HG02884 (cell line): ENCODE data around the gene SLC39A3.

ENCODE experiments used
- ATAC-seq: cut with Tn5 transposase; IDR thresholded peaks from one replicate; pipeline ENCODE4 v1.9.1; 2021; ENCODE audit warnings: mild to moderate bottlenecking, moderate library complexity; ENCODE audit not compliant: unreplicated experiment

SLC39A3 gene

DNA sequence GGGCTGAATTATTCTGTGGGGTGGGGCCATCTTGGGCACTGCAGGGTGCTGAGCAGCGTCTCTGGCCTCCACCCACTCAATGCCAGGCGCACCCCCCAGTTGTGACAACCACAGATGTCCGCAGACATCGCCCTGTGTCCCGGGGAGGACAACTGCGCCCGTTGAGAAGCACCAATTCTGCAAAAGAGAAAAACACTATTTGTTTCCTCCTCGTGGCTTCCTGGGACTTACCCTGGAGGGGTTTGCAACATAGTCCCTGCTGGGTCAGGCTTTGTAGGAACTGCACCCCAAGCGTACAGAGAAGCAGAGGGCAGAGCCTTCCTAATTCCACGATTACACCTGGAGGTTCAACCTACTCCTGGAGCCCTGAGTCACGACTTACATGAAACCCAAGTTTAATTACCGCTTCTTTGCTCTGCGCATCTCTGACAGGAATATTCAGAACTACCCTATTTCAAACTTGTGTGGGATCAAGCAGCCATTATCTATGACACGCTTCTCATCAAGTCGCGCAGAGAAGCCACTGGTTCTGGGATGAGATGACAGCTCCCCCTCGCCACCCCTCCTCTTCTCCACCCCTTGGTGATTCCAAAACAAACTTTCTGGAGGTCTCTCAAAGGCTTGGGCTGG lies 11.1 kb upstream of the SLC39A3 start:
- no peak for ATAC-seq

DNA sequence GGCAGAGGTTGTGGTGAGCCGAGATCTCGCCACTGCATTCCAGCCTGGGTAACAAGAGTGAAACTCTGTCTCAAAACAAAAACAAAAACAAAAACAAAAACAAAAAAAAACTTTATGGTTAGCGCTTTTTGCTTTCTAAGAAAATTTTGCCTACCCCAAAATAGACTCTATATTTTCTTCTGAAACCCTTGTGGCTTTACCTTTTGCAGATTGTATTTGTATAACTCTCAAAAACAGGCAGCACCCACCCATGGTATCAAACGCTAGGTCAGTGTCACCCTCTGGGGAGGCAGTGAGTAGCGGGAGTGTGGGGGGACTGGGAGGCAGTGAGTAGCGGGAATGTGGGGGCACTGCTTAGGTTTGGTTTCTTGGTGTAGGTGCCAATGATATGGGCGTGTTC lies 7.5 kb upstream of the SLC39A3 start:
- ATAC-seq = no peak

DNA sequence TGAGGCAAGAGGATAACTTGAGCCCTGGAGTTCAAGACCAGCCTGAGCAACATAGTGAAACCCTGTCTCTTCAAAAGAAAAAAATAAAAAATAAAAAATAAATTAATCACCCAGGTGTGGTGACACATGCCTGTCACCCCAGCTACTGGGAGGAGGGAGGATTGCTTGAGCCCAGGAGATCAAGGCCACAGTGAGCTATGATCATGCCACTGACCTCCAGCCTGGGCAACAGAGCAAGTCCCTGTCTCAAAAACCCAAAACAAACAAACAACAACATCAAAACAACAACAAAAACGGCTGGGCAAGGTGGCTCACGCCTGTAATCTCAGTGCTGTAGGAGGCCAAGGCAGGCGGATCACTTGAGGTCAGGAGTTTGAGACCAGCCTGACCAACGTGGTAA lies 4.3 kb upstream of the SLC39A3 start:
- no peak for ATAC-seq

DNA sequence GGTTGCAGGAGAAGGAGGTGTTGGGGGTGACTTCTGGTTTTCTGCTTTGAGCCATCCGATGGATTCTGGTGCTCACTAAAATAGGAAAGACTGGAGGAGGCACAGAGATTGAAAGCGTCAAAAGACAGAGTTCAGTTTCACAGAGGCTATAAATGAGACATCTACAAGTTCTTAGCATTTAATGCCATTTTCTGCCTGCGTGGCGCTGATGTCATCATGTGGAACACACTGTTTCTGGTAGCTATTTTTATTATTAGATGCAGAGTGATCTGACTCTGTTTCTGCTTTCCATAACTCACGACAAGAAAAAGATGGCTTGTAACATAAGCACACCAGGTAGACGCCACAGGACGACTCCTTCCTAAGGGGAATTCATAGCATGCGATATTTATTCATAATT lies 3.3 kb upstream of the SLC39A3 start:
- no peak for ATAC-seq

DNA sequence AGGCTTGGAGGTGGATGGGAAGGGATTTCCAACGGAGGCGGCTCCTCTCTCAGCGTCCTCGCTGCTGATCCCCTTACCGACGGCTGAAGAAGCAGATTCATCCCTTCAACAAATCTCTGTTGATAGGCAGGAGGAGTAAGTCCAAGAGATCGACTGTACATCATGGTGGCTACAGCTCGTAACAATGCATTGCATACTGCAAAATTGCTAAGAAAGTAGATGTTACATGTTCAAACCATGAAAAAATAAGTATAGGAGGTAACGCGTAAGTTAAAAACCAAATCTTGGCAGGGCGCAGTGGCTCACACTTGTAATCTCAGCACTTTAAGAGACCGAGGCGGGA lies 468 bp upstream of the SLC39A3 start:
- ATAC-seq = no peak

DNA sequence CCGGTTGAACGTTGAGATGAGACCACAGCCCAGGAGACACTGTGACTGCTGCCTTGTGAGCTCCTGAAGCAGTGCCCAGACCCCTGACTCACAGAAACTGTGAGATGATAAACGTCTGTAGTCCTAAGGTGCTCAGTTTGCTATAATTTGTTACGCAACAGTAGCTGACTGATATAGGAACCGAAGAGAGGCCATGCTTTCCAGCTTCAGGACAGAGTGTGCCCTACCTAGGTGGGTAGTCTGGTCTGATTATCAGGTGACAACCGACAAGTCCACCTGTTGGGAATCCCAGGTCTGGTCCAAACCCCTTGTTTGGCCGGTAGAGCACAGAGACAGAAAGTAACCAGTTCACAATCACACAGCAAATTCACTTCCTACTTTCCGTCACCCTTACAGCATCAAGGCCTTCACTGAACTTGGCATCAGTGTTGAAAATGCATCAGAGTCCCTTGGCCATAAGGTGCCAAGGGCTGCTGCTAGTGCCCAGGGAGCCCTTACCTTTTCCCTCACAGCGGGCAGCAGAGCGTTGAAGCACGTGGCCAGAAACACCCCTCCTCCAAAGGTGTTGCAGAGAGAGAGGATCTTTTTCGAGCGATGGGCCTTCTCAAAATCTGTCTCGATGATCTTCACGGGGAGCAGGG lies 3.1 kb downstream of the SLC39A3 start:
- no peak for ATAC-seq

DNA sequence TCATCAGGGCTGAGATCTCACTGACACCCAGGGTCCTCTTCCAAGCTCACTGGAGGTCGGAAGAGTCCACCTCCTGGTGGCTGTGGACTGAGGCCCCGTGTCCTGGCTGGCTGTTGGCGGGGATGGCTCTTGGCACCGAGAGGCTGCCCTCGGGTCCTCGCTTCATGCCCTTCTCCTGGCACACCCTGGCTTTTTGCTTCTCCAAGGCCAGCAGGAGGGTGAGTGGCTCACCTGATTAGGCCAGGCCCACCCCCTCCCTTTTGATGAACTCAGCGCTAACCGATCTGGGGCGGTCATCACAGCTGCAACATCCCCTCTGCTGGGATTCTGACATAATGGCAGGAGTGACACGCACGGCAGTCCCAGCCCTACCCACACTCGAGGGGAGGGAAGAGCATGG lies 4.4 kb downstream of the SLC39A3 start:
- ATAC-seq = no peak

DNA sequence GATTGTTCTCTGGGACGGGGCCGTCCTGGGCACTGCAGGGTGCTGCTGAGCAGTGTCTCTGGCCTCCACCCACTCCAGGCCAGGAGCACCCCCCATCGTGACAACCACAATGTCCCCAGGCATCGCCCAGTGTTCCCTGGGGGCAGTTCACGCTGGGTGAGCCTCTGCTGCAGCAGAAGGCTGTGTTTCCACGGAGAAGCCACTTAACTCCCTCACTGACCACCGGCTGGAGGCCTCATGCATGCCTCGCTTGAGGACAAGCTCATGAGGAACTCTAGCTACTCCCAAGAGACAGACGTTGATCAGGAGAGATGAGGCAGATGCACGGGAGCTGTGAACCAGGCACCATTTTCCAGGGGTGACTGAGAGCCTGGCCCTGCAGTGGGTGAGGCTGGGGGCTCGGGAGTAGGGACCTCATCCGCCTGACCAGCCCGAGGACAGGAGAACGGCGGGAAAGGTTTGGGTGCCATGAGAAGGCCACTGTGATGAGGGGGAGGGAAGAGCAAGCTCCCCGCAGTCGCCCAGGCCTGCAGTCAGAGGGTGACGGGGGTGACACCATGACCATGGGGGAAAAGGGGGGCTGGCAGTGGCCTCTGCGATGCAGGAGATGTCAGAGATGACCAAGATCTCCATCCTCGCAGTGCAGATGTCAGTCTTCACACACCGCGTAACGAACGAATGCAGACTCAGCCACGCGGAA lies 5.1 kb downstream of the SLC39A3 start:
- ATAC-seq = no peak

DNA sequence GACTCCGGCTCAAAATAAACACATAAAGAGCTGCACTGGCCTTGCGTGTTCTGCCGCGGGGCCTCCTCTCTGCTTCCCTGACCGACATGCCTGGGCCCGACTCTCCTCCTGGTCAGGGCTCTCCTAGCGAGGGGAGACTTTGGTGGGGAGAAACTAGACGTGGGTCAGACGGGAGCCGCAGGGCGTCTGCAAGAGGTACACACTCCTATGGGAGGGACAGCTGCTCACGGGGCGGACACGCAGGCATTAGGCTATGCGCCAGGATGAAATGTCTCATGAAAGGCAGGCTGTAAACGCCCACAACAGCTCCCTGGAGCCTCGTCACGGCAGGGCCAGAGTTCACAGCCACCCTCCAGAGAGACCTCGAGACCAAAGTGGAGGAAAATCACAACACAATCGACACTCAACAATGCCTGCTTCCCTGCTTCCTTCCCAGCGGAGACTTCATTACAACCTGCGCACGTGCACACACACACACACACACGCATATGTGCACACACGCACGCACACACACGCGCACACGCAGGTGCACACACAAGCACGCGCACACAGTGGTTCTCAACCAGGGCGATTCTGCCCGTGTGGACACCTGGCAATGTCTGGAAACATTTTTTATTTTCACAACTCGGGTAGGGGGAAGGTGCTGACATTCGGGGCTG lies 5.8 kb downstream of the SLC39A3 start:
- ATAC-seq = no peak

DNA sequence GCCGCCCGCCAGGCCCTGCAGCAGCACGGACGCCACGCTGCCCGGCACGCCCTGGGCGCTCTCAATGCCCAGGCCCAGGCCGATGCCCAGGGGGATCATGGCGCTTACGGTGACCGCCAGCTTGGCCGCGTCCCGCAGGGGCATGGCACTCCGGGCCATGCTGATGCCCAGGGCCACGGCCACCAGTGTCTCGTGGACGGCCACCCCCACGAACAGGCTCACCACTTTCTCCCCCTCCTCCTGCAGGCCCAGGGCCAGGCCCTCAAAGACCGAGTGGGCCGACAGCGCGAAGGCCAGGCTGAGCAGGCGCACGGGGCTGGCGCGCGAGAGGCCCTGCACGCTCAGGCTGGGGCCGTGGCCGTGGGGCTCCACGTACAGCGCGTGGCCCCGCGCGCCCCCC lies 6.9 kb downstream of the SLC39A3 start:
- no peak for ATAC-seq

DNA sequence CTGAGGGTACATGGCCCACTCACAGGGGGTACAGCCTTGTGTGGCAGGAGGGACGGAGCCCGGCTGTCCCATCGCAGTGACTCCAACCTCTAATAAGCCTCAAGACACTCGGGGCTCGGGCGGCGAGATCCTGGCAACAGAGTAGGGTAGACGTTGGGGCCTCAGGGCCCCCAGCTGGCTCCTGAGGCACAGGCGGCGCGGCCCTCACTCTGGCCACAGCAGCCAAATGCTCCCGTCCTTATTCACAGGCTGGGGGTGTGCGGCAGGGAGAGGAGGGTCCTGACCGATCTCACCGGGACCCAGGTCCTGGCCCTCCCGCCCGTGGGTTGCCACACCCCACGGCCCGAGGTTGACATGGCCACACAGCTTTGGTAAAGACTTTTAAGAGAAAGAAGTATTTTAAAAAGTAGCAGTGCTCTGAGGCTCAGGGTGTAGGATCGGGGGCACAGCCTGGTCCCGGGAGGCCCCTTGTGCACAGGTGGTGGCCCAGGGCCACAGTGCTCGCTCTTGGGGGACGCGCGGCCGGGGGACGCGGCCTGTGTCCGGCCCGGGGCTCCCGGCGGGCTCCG lies 7.6 kb downstream of the SLC39A3 start:
- no peak for ATAC-seq

DNA sequence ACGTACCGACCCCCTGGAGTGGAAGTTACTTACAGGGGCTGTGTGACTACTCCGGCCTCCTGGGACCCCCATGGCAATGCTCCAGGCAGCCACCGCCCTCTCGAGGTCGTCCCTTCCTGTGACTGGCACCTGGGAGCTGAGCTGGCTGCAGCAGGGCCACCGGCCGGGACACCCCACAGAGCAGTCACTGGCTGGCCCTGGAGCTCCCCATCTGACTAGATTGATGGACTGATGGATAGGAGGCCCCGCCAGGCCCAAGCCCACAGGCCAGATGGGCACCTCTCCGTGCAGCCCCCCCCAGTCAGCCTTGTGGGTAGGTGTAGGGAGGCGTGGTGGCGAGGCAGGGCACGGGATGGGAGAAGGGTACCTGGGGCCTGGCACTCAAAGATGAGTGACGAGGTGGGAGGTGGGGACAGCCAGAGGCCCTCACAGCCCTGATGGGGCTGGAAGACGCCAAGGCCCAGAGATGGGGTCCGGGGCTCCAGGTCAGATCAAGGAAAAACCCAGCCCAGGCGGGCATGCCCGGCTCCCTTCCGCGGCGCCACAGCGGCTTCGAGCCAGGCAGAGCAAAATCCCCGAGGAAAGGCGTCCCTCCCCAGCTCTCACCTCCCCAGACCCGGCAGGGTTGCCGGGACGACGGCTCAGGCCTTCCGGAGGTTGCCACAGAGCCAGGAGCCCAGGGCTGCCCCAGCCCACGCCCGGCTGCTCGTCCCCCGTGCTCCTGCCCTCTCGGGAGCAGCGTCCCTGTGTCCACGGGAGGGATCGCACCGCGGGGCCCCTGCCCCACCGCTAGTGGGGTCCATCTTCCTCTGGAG lies 8.4 kb downstream of the SLC39A3 start:
- ATAC-seq = no peak

DNA sequence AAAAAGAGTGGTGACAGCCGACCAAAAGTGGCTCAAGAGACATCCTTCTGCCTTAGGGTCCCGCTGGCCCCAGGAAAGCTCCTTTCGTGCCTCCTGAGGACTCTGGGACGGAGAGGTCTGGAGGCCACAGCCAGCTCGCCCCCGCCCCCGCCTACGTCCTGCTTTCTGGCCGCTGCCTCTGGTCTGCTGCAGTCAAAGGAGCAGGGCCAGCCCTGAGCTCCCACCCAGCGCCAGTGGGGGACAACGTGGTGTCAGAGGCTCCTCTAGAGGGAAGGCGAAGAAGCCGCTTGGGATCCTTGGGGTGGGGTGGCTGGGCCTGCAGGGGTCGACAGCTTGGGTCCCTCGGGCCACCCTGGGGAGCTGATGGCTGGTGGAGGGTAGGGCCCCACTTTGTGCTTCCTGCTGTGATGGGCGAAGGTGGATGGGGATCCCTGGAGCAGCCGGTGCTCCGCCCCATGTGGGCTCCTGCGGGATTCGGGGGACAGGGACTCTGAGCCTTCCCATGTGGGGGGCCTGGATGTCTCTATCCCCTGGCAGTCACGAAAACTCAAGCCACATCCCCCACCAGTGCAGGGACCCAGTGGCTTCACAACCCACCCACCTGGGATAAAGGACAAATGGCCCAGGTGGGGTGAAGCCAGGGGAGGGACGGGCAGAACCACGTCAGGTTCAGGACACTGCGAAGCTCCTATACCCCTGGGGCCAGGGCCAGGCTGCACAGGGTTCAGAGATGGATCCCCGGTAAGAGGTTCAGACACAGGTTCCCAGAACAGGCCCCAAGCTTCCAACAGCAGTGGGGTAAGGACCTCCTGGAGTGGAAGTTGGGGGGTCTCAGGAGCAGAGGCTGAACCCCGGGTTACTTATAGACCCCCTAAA lies 9.6 kb downstream of the SLC39A3 start:
- no peak for ATAC-seq

DNA sequence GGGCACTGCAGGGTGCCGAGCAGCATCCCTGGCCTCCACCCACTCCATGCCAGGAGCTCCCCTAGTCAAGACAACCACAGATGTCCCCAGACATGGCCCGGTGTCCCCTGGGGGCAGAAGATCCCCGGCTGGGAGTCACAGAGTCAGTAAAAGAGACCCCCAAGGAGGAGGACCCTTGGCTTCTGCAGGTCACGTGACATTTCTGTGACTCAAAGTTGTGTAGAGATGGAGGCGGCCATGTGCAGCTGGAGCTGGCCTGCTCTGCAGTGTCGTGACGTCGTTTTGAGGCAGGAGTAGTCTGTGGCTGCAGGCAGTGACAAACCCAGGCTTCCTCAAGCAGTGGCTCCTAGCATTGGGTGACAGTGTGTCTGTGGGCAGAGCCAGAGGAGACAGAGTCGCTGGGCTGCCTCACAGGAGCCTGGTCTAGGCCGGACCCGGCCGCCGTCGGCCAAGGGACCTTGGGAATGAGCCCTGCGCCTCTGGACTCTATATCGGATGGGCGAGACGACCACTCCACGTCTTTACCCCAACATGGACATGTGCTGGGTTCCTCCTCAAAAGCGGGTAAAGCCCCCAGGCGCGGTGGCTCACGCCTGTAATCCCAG lies 10.9 kb downstream of the SLC39A3 start:
- no peak for ATAC-seq

DNA sequence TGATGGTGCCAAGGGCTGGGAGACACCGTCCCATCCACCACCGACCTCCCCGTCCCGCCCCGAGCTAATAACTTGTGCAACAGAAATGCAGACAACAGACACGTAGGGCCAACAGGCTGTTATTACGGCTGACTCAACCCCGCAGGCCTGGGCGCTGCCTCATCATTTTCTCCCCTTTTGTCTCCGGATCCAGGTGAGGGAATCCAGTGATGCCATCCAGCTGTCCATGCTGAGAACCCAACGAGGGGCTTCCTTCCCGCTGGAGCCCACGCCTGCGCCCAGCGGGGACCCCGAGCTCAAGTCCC lies 12.2 kb downstream of the SLC39A3 start:
- no peak for ATAC-seq

DNA sequence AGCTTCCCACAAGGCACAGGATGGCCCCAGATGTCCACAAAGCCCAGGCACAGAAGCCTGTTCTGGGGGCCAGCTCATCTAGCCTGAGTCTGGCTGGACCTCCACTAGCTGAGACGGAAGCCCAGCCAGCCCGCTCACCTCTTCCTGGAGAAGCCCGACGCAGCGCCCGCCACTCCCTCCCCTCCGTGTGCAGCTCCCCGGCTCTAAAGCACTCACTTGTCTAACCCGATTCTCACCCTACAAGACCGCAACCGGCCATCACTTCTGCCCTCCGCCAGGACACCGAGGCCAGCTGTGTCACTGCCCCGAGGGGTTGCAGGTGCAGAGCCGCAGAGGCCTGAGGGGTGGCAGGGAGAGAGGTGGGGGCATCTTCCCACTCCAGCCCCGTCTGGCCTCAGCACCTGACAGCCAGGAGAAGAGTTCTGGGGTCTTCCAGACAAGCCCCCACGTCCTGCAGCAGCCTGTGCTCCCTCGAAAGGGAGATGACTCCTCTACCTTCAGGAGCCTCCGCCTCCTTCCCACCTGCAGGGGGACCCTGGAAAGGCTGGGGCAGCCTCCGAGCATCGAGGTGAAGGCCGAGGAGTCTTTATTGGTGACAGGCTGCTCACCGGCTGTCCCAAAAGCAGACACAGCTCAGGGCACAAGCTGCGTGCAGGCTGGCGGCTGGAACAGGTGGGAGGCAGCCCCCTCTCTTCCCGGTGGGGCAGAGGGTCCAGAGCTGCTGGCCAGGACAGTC lies 12.7 kb downstream of the SLC39A3 start:
- ATAC-seq = no peak

DNA sequence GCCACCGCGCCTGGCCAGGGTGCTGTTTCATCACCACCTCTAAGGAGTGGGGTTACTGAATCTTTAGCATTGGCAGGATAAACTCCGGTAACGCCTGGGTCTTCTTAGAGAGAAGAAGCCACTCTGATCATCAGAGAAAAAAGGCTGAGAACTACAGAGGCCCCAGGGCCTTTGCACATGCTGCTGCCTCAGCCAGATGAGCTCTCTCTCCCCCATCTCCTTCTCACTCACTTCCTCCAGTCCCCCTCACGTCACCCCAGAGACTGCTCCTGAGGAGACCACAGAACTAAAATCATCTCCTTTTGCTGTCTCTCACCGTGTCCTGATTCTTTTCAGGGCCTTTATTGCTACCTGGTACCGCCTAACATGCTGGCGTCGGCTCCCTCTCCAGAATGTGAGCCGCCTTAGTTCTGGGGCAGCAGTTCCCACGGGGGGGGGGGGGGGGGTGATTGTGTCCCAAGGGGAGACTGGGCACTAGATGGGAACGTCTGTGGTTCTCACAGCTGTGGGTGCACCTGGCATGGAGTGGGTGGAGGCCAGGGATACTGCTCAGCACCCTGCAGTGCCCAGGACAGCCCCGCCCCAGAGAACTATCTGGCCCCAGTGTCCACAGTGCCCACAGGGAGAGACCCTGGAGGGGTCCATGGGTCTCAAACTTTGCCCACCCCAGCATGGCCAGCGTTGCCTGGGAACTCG lies 13.5 kb downstream of the SLC39A3 start:
- ATAC-seq = no peak

DNA sequence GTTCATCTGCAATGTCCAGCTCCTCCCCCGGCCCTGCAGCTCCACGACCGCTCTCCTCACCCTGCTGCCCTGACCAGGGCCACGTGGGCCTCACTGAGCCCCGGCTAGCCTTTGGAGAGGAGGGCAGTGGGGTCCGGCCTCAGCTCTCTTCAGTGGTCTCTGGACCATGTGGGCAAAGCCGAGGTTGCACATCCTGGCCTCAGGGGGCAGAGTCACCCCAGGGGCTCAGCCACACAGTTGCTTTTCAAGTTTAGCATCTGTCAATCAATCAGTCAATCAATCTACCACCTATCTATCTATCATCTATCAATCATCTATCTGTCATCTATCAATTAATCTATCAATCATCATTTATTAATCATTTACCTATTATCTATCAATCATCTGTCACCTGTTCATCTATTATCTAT lies 15.7 kb downstream of the SLC39A3 start:
- ATAC-seq = no peak
